GM23248 (cell line): Measurements from ENCODE around the gene ZNF8.

Experiments
- EZH2 ChIP-seq: fragments of 200-600 bp; sonication (generic); IDR thresholded peaks from 2 replicates; pipeline ENCODE4 v1.6.1; 2018; ENCODE audit warnings: antibody characterized with exemption, mild to moderate bottlenecking; ENCODE audit not compliant: insufficient read depth, poor library complexity, severe bottlenecking
- EZH2phosphoT487 ChIP-seq: fragments of 200-600 bp; sonication (generic); IDR thresholded peaks from 2 replicates; pipeline ENCODE4 v1.6.1; 2018; ENCODE audit warnings: antibody characterized with exemption, moderate library complexity, mild to moderate bottlenecking, low read depth; ENCODE audit not compliant: insufficient read depth

- TF ChIP-seq EZH2phosphoT487 (no peak), EZH2 (no peak)
Measured at GRCh38 chr19:58318297-58318696, 39.5 kb downstream of the ZNF8 start.
